Measurements from ENCODE around the gene PTEN.

DNA sequence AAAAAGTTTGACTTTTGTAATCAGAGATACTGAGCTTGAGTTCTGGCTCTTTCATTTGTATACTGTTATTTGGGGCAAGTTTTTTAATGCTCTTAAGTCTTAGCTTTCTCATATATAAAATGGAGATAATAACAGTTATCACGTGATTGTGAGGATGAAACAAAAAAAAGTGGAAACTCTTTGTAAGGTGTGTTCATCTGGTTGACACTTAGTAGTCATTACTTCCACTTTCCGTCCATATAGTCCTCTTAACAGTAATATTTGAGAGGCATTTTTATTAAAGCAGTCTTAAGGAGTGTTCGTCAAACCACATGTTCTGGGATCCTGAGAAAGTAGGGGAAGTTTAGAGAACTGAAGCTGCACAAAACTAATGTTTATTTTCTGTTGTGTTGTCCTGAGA, 65.6 kb downstream of the PTEN start:
- TF ChIP-seq, protein P1, sequence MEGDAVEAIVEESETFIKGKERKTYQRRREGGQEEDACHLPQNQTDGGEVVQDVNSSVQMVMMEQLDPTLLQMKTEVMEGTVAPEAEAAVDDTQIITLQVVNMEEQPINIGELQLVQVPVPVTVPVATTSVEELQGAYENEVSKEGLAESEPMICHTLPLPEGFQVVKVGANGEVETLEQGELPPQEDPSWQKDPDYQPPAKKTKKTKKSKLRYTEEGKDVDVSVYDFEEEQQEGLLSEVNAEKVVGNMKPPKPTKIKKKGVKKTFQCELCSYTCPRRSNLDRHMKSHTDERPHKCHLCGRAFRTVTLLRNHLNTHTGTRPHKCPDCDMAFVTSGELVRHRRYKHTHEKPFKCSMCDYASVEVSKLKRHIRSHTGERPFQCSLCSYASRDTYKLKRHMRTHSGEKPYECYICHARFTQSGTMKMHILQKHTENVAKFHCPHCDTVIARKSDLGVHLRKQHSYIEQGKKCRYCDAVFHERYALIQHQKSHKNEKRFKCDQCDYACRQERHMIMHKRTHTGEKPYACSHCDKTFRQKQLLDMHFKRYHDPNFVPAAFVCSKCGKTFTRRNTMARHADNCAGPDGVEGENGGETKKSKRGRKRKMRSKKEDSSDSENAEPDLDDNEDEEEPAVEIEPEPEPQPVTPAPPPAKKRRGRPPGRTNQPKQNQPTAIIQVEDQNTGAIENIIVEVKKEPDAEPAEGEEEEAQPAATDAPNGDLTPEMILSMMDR (IDR thresholded peaks at IDR 0.05) = no peak
- no peak for TF ChIP-seq POLR2A (IDR thresholded peaks at IDR 0.05)

Measured in adrenal gland (tissue), 5 donors.